ENCODE results near the gene KLHL6. TPM values are rescaled to one million over a fixed set of nuclear protein-coding genes. Genes with fewer than 3 reads are reported as not detected.

KLHL6 gene
- total RNA-seq, 1 donor from 2014 or later: not detected

GRCh38 chr3:183548262-183548769, 7.2 kb downstream of the KLHL6 start:
- Histone ChIP-seq H3K4me3 (ENCODE audit: low read depth, low read length) (no peak overlapping the region), H3K27me3 (ENCODE audit: control insufficient read depth, insufficient read depth, low read length) (no peaks in the 10 kb centered on the region), H3K36me3 (ENCODE audit: control insufficient read depth, insufficient read depth, low read length) (no peaks in the 10 kb centered on the region)
- no peak for TF ChIP-seq CTCF (IDR thresholded peaks at IDR 0.05; ENCODE audit: insufficient read depth, low read length, poor library complexity, severe bottlenecking)
- peak; percentile 97 for DNase-seq (ENCODE audit: low read depth)

DNA sequence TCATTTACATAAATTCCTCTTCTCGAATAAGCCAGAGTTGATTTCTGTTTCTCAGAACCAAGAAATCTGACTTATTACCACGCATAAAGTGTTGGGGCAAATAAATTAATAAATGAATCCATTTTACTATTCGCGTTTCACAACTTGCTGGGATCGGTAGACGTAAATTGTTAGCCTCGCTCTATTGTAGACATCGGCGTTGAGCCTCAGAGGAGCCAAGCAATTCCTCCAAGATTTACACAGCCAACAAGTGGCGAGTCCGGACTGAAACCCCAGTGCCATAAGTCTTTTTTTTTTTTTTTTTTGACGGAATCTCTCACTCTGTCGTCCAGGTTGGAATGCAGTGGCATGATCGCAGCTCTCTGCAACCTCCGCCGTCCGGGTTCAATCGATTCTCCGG, 8.9 kb downstream of the KLHL6 start:
- Histone ChIP-seq H3K36me3 (ENCODE audit: control insufficient read depth, insufficient read depth, low read length) (no peaks in the 10 kb centered on the region), H3K4me3 (ENCODE audit: low read depth, low read length) (no peak overlapping the region), H3K27me3 (ENCODE audit: control insufficient read depth, insufficient read depth, low read length) (no peaks in the 10 kb centered on the region)
- no peak for DNase-seq (ENCODE audit: low read depth)
- no peak for TF ChIP-seq CTCF (IDR thresholded peaks at IDR 0.05; ENCODE audit: insufficient read depth, low read length, poor library complexity, severe bottlenecking)

- no peaks in the 10 kb centered on the region for H3K27me3 ChIP-seq (ENCODE audit: control insufficient read depth, insufficient read depth, low read length)
- no peak for TF ChIP-seq CTCF (IDR thresholded peaks at IDR 0.05; ENCODE audit: insufficient read depth, low read length, poor library complexity, severe bottlenecking)
- H3K36me3 ChIP-seq (ENCODE audit: control insufficient read depth, insufficient read depth, low read length): no peaks in the 10 kb centered on the region
- no peak for DNase-seq (ENCODE audit: low read depth)
- no peak overlapping the region for H3K4me3 ChIP-seq (ENCODE audit: low read depth, low read length)
These were observed 9.8 kb downstream of the KLHL6 start for GRCh38 chr3:183545708-183546107.

DNA sequence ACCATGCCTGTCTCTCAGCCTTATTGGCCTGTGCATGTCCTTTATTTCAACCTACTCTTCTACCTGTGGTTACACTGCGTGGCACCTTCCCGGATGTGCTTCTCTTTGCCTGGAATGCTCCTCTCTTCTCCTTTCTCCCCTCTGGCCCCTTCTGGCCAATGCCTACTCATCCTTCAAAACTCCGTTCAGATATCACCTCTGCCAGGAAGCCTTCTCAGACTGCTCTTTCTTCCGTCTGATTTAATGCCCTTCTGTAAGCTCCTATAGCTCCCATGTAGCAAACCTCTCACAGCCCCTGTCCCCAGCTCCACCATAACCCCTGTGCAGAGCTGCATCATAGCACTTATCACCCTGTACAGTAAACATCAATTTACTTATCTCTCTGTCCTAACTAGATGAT, 13.2 kb downstream of the KLHL6 start:
- no peak for TF ChIP-seq CTCF (IDR thresholded peaks at IDR 0.05; ENCODE audit: insufficient read depth, low read length, poor library complexity, severe bottlenecking)
- DNase-seq (ENCODE audit: low read depth): no peak
- Histone ChIP-seq H3K27me3 (ENCODE audit: control insufficient read depth, insufficient read depth, low read length) (no peaks in the 10 kb centered on the region), H3K36me3 (ENCODE audit: control insufficient read depth, insufficient read depth, low read length) (no peaks in the 10 kb centered on the region), H3K4me3 (ENCODE audit: low read depth, low read length) (no peak overlapping the region)

- DNase-seq (ENCODE audit: low read depth): no peak
- H3K27me3 ChIP-seq (ENCODE audit: control insufficient read depth, insufficient read depth, low read length): no peaks in the 10 kb centered on the region
- no peaks in the 10 kb centered on the region for H3K36me3 ChIP-seq (ENCODE audit: control insufficient read depth, insufficient read depth, low read length)
- TF ChIP-seq CTCF (IDR thresholded peaks at IDR 0.05; ENCODE audit: insufficient read depth, low read length, poor library complexity, severe bottlenecking): no peak
- no peak overlapping the region for H3K4me3 ChIP-seq (ENCODE audit: low read depth, low read length)
These were observed 13.8 kb downstream of the KLHL6 start for GRCh38 chr3:183541738-183542137.

DNA sequence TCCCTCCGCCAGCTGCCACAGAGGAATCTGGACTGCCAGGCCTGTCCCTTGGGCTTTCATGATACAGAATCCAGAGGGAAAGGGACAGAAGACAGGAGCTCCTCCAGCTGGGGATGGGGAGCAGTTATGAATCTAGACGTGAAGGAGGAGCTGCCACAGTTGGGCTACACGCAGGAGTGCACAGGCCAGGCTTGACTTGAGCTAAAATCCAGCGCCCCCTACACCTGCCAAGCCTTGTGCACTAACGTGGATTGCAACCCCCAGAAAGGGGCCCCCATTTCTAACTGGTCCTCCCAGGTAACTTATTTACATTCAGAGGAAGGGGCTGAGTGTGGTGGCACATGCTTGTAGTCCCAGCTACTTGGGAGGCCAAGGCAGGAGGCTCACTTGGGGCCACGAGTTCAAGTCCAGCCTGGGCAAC, 14.3 kb downstream of the KLHL6 start:
- H3K27me3 ChIP-seq (ENCODE audit: control insufficient read depth, insufficient read depth, low read length): no peaks in the 10 kb centered on the region
- no peak for TF ChIP-seq CTCF (IDR thresholded peaks at IDR 0.05; ENCODE audit: insufficient read depth, low read length, poor library complexity, severe bottlenecking)
- no peak overlapping the region for H3K4me3 ChIP-seq (ENCODE audit: low read depth, low read length)
- no peak for DNase-seq (ENCODE audit: low read depth)
- H3K36me3 ChIP-seq (ENCODE audit: control insufficient read depth, insufficient read depth, low read length): no peaks in the 10 kb centered on the region

Measured in kidney epithelial cell (primary cell).